ENCODE results near the gene SLC37A2. TPM values are rescaled to one million over a fixed set of nuclear protein-coding genes. Genes with fewer than 3 reads are reported as not detected.

SLC37A2 gene
- total RNA-seq, 2 donors from 2014 or later = 1.0 to 1.3 TPM

DNA sequence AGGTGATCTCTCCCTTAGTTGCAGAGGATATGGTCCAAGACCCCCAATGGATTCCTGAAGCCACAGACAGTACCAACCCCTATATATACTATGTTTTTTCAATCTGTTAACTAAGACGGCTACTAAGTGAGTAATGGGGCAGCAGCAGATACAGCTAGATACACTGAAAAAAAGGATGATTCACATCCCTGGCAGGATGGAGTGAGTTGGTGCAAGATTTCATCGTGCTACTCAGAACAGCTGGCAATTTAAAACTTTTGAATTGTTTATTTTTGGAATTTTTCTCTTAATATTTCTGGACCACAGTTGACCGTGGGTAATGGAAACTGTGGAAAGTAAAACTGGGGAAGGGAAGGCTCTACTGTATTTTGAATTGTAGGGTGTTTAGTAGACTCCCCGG is 65.3 kb downstream of the SLC37A2 start:
- no peaks in the 10 kb centered on the region for H3K9me3 Mint-ChIP-seq
- H3K27me3 Mint-ChIP-seq (ENCODE audit: insufficient read depth) = peaks cover 63% of the 10 kb centered on the region
- 93 to 100% methylated on average over 3 to 4 of the region's 4 CpGs for WGBS, 2 experiments (ENCODE audit: insufficient coverage in 1 of 2, insufficient read length in 1 of 2)
- no peaks in the 10 kb centered on the region for H3K36me3 ChIP-seq (ENCODE audit: control insufficient read depth, insufficient read depth, low read length)
- H3K9me3 ChIP-seq (ENCODE audit: control insufficient read depth, low read length) = peaks cover 11% of the 10 kb centered on the region
- no peaks in the 10 kb centered on the region for H3K36me3 Mint-ChIP-seq (ENCODE audit: low read depth)
- peaks cover 35% of the 10 kb centered on the region for H3K27me3 ChIP-seq (ENCODE audit: control insufficient read depth, insufficient read depth, low read length, poor library complexity, severe bottlenecking)
- H3K27ac Mint-ChIP-seq = no peak overlapping the region
- H3K9ac ChIP-seq (ENCODE audit: extremely low read depth, low read length, poor library complexity, severe bottlenecking) = no peak overlapping the region
- no peak for DNase-seq
- no peak overlapping the region for H3K4me3 Mint-ChIP-seq
- TF ChIP-seq, protein P1, sequence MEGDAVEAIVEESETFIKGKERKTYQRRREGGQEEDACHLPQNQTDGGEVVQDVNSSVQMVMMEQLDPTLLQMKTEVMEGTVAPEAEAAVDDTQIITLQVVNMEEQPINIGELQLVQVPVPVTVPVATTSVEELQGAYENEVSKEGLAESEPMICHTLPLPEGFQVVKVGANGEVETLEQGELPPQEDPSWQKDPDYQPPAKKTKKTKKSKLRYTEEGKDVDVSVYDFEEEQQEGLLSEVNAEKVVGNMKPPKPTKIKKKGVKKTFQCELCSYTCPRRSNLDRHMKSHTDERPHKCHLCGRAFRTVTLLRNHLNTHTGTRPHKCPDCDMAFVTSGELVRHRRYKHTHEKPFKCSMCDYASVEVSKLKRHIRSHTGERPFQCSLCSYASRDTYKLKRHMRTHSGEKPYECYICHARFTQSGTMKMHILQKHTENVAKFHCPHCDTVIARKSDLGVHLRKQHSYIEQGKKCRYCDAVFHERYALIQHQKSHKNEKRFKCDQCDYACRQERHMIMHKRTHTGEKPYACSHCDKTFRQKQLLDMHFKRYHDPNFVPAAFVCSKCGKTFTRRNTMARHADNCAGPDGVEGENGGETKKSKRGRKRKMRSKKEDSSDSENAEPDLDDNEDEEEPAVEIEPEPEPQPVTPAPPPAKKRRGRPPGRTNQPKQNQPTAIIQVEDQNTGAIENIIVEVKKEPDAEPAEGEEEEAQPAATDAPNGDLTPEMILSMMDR (conservative IDR thresholded peaks at IDR 0.05) = no peak
- no peaks in the 10 kb centered on the region for H3K4me1 ChIP-seq (ENCODE audit: control insufficient read depth, insufficient read depth, low read length)
- H3K4me3 ChIP-seq (ENCODE audit: low read length) = no peak overlapping the region
- no peaks in the 10 kb centered on the region for H3K4me1 Mint-ChIP-seq
- no peak overlapping the region for H3K27ac ChIP-seq (ENCODE audit: low read depth, low read length)

DNA sequence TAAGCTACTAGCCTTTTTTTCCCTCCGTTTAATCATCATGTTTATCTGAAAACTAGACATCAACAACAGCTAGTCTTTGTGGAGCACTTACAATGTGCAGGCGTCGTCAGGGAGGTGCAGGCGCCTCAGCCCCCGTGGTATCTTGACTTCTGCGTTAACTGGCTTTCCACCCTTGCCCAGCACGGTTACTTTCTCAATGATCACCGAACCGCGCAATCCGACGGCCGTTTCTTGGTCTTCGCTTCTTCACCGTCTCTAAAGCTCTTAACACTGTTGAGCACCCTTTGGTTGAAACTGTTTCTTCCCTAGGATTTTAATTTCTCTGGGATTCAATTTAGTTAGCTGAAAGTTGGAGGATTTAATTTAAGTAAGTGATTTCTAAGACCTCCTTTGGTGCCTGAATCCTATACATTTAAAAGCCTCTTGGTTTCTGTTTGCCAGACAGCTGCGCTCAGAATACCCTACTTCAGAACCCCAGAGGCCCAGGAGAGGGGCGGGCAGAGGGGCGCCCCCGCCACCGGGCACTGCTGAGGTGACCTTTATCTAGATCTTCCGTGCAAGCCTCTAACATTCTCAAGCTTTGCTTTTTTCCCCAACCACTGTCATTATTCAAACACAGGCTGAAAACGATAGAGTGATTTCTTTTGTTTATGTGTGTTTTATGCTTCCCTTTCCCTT is 66.3 kb downstream of the SLC37A2 start:
- Mint-ChIP-seq H3K4me3 (no peak overlapping the region), H3K9me3 (no peaks in the 10 kb centered on the region), H3K4me1 (no peaks in the 10 kb centered on the region), H3K27me3 (ENCODE audit: insufficient read depth) (peaks cover 66% of the 10 kb centered on the region), H3K36me3 (ENCODE audit: low read depth) (no peaks in the 10 kb centered on the region), H3K27ac (no peak overlapping the region)
- Histone ChIP-seq H3K4me3 (ENCODE audit: low read length) (no peak overlapping the region), H3K9ac (ENCODE audit: extremely low read depth, low read length, poor library complexity, severe bottlenecking) (no peak overlapping the region), H3K36me3 (ENCODE audit: control insufficient read depth, insufficient read depth, low read length) (no peaks in the 10 kb centered on the region), H3K27ac (ENCODE audit: low read depth, low read length) (no peak overlapping the region), H3K27me3 (ENCODE audit: control insufficient read depth, insufficient read depth, low read length, poor library complexity, severe bottlenecking) (peaks cover 35% of the 10 kb centered on the region), H3K4me1 (ENCODE audit: control insufficient read depth, insufficient read depth, low read length) (no peaks in the 10 kb centered on the region), H3K9me3 (ENCODE audit: control insufficient read depth, low read length) (peaks cover under 1% of the 10 kb centered on the region)
- WGBS, 2 experiments (ENCODE audit: insufficient coverage in 1 of 2, insufficient read length in 1 of 2) = 92 to 94% methylated on average over 16 to 22 of the region's 22 CpGs
- DNase-seq = no peak
- TF ChIP-seq, protein P1 (conservative IDR thresholded peaks at IDR 0.05) = no peak

DNA sequence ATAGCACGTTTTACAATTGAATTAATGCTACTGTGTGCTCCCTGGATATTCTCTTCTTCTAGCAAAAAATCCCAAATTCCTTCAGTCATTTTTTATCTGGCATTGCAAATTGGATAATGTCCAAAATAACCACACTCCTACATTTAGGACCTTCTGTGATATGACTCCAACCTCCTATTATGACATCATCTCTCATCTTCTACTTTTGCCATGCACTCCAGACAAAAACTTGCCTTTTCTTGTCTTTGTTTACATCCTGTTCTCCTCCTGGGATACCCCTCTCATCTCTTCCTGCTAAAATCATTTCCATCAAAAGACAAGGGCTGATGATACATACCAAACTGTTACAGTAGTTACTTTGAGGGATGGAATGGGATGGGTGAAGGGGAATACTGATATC is 69.0 kb downstream of the SLC37A2 start:
- H3K4me3 ChIP-seq (ENCODE audit: low read length) = no peak overlapping the region
- TF ChIP-seq, protein P1 (conservative IDR thresholded peaks at IDR 0.05) = no peak
- DNase-seq = no peak
- no peak overlapping the region for H3K27ac Mint-ChIP-seq
- 87 to 93% methylated on average over 1 of the region's 1 CpG for WGBS, 2 experiments (ENCODE audit: insufficient coverage in 1 of 2, insufficient read length in 1 of 2)
- no peaks in the 10 kb centered on the region for H3K4me1 ChIP-seq (ENCODE audit: control insufficient read depth, insufficient read depth, low read length)
- H3K27me3 ChIP-seq (ENCODE audit: control insufficient read depth, insufficient read depth, low read length, poor library complexity, severe bottlenecking) = peaks cover 30% of the 10 kb centered on the region
- H3K27me3 Mint-ChIP-seq (ENCODE audit: insufficient read depth) = peaks cover 51% of the 10 kb centered on the region
- H3K4me1 Mint-ChIP-seq = no peaks in the 10 kb centered on the region
- H3K36me3 ChIP-seq (ENCODE audit: control insufficient read depth, insufficient read depth, low read length) = no peaks in the 10 kb centered on the region
- H3K27ac ChIP-seq (ENCODE audit: low read depth, low read length) = no peak overlapping the region
- no peak overlapping the region for H3K9ac ChIP-seq (ENCODE audit: extremely low read depth, low read length, poor library complexity, severe bottlenecking)
- no peaks in the 10 kb centered on the region for H3K9me3 Mint-ChIP-seq
- H3K36me3 Mint-ChIP-seq (ENCODE audit: low read depth) = no peaks in the 10 kb centered on the region
- no peak overlapping the region for H3K4me3 Mint-ChIP-seq
- H3K9me3 ChIP-seq (ENCODE audit: control insufficient read depth, low read length) = no peaks in the 10 kb centered on the region
